Islet of Langerhans (tissue), 1 donor: ENCODE measurements around the gene RASGRP3.
"Not testable (repeated sequence)": the region's sequence is repeated elsewhere in the genome, so short reads cannot be mapped to it uniquely, and the experiment has no call there.

Experiments used
- FAIRE-seq: peaks from one replicate; lab custom pipeline; 2011; peaks lifted over from hg19 to GRCh38; lab: Jason Lieb, UNC

RASGRP3 gene, protein sequence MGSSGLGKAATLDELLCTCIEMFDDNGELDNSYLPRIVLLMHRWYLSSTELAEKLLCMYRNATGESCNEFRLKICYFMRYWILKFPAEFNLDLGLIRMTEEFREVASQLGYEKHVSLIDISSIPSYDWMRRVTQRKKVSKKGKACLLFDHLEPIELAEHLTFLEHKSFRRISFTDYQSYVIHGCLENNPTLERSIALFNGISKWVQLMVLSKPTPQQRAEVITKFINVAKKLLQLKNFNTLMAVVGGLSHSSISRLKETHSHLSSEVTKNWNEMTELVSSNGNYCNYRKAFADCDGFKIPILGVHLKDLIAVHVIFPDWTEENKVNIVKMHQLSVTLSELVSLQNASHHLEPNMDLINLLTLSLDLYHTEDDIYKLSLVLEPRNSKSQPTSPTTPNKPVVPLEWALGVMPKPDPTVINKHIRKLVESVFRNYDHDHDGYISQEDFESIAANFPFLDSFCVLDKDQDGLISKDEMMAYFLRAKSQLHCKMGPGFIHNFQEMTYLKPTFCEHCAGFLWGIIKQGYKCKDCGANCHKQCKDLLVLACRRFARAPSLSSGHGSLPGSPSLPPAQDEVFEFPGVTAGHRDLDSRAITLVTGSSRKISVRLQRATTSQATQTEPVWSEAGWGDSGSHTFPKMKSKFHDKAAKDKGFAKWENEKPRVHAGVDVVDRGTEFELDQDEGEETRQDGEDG

DNA sequence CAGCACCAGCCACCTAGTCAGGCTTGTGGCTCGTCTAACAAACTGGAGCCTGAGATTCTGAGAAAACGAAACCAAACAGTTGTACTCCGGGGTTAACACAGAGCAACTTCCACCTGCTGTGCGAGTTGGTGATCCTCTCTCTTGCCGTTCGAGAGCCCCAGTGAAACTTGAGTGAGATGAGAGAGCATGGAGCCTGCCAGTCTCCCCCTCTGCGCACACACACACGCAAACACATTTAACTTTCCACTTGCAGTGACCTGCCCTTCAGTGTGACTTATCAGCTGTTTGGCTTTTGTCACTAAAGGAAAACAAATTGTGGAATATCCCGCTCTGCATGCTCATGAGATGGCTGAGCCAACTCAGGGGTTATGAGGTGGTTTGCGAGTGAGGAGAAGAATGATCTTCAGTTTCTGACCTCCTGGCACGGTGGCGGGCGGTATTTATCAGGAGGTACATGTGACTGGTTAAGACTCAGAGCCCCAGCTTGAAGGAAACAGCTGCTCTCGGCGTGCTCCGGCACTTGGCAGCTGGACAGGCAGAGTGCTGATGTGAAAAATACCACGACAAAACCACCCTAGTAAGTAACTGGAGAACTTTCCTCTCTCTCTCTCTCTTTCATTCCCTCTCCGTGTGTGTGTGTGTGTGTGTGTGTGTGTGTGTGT is at the start of gene RASGRP3:
Gene RASGRP3 (plus strand): TSS at position 519 of the 662 bp plus-strand sequence. CDS start 38,488 bp downstream, outside the sequence.
- no peak for FAIRE-seq

DNA sequence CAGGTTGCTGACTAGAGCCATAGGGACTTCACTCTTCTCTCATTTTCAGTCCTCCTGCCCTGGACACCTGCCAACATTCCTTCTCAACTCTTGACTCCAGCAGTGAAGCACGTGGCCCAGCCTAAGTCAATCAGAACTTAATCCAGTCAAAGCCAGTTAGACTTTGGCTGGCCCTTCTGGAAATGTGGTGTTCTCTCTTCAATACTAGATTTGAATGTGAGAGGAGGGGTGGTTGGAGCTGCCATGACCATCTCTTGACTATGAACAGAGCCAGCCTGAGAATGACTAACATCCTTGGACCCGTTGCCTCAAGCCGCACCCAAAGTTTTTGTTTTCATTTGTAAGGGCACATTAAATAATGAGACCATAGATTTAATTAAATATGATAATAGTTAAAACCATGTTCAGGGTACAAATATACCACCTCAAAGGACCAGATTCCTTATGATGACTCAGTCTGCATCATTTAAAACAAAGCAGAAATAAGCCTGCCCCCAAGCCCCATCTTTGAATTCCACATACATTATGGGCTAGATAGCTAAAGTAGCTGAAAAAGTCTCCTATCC is 49.7 kb upstream of the RASGRP3 start:
- no peak for FAIRE-seq

GRCh38 chr2:33430077-33430476 is 46.4 kb upstream of the RASGRP3 start:
- no peak for FAIRE-seq

DNA sequence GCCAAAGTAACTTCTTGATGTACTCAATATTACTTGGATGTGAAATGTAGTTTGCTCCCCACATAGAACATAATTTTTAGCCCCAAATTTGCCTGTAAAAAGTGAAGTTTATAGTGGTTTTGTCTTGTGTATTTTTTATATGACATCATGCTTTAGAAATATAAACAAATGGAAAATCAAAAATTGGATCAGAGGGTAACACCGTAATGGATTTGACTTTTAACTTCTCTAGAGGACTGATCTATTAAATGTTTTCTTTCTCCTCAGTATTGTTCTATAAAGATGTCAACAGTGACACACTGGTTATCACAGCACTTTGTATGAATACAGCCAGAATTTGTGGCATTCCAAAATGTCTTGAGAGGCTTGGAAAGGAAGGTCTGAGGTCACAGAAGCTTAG is 45.6 kb upstream of the RASGRP3 start:
- no peak for FAIRE-seq

DNA sequence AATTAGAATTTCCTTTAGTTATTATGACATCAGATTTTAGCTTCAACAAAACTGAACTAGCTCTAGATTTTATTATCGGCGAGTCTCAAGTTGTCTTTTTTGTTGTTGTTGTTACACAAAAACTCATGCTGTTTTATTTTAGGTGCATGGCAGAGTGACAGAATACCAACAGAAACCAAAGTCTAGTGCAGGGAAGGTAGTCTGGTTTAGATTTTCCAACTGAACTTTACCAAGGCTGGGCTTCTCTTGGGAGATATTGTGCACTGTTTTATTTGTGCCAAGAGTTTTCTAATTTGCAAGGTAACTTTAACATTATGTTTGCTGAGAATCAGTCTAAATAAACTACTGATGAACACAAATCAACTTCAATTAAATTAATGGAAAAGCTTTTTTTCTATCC is 43.6 kb upstream of the RASGRP3 start:
- FAIRE-seq, result no peak

- FAIRE-seq, result no peak
Measured at GRCh38 chr2:33433279-33434235, 42.9 kb upstream of the RASGRP3 start.

DNA sequence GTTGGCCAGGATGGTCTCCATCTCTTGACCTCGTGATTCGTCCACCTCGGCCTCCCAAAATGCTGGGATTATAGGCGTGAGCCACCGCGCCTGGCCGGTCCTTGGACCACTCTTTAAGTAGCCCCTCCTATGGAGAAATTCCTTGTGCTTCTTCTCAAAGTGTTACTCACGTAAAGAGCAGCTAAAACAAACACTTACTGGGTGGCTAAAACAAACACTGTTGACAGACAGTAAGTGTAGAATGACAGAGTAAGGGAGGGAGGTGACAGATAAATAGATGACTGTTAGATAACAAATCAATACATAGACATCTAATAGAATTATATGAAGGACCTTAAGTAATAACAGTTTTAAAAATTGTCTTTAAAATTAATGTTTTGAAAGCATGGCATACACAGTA is 40.9 kb upstream of the RASGRP3 start:
- FAIRE-seq, result no peak

- no peak for FAIRE-seq
Measured at GRCh38 chr2:33436083-33436482, 40.4 kb upstream of the RASGRP3 start.

DNA sequence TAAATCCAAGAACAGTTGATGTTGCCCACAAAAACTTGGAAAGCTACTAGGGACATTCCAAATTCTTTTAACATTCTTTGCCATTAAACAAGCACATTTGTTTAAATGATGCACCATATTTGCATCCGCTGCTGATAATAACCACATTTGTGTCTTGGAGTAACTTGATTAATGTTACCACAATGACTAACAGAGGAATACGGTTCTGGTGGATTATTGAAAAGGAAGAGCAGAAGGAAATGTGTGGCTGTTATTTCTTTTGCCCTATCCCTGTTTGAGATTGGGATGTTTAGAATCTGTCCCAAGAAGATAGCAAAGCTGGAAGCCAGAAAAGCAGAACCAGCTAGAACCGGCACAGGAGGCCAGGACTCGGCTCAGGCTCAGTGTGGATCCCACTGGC is 39.2 kb upstream of the RASGRP3 start:
- no peak for FAIRE-seq

DNA sequence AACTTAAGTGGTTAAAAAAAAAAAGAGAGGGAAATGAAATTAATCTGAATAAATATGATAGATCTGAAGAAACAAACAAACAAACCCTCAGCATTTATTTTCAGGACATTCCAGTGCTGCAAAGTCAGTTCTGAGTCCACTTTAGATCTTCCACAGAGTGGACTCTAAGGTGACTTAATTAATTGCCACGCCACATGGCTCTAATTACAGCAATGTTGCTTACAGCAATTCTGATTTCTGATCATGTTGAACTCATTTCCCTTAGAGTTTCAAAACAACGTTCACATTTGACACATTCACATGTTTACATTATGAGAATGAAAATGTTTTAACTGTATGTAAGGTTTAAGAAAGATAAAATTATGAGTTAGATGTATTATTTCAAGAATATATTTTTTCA is 38.6 kb upstream of the RASGRP3 start:
- no peak for FAIRE-seq

DNA sequence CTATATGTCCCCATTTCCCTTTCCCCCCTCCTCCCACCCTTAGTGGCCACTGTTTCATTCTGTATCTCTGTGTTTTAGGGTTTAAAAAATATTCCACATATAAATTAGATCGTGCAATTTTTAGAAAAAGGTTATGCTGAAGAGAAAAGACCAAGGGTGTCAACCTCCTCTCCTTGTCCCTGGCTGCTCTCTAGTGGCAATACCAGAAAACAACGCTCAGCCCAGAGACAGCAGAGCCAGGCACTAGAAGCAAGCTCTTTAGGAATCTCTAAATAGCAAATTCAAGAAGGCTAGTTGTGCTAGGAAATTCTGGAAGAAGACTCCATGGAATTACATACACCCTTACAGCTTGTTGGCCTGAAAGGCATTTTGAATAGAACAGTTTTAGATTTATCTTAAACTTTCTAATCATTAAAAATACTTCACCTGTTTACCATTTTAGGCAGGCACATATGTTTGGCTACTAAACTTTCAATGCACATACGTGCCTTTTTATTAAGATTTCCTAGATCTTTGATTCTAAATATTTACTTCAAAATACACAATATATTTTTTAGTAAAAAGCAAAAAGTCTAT is 35.1 kb upstream of the RASGRP3 start:
- FAIRE-seq, result no peak

GRCh38 chr2:33442052-33442451 is 34.4 kb upstream of the RASGRP3 start:
- FAIRE-seq, result not testable (repeated sequence)

- no peak for FAIRE-seq
Measured at GRCh38 chr2:33442528-33443079, 33.8 kb upstream of the RASGRP3 start.

GRCh38 chr2:33443274-33443829 is 33.1 kb upstream of the RASGRP3 start:
- no peak for FAIRE-seq

- no peak for FAIRE-seq
Measured at GRCh38 chr2:33444967-33445366, 31.5 kb upstream of the RASGRP3 start.

DNA sequence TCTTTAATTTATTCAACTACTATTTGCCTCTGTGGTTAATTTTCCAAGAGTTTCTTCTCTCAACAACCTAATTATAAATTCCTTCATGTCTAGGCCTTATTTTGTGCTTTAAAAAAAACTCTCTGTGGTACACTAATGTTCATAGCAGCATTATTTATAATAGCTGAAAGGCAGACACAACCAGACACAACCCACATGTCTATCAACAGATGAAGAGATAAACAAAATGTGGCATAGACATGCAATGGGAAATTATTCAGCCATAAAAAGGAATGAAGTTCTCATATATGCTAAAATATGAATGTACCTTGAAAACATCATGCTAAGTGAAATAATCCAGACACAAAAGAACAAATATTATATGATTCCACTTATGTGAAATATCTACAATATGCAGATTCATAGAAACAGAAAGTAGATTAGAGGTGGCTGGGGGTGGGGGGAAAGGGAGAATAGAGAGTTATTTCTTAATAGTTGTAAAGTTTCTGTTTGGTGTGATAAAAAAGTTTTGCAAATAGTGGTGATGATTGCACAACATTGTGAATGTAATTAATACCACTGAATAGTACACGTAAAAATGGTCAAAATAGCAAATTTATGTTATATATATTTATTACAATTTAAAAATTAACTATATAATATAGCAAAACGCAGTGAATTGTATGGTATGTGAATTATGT is 28.1 kb upstream of the RASGRP3 start:
- no peak for FAIRE-seq

- FAIRE-seq, result no peak
Measured at GRCh38 chr2:33451214-33451613, 25.2 kb upstream of the RASGRP3 start.

- no peak for FAIRE-seq
Measured at GRCh38 chr2:33451825-33452224, 24.6 kb upstream of the RASGRP3 start.

DNA sequence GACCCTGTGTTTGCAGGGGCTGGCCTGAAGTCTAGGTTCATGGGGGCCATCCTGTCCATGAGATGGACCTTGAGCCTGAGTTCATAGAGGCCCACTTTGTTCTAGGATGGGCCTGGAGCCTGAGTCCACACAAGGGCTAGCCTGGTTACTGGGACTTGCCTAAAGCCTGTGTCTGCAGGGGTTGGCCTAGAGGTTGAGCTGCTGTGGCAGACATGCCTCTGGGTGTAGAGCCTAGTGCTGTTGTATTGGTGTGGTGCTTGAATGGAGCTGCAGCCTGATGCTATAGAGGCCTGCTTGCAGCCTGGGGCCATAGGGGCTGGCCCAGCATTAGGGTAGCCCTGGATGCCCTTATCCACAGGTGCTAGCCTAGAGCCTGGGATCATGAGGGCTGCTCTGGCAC is 23.9 kb upstream of the RASGRP3 start:
- no peak for FAIRE-seq

- no peak for FAIRE-seq
Measured at GRCh38 chr2:33453905-33454479, 22.5 kb upstream of the RASGRP3 start.
